ACC112 (cell line): ENCODE measurements around the gene OFD1.

Experiments
- H2AFZ ChIP-seq: fragments of 200-600 bp; sonication (generic); one replicate; pipeline ENCODE4 v1.6.0; 2017; ENCODE audit warnings: antibody characterized with exemption, low read length; ENCODE audit not compliant: unreplicated experiment
- H3K27ac ChIP-seq: fragments of 200-600 bp; sonication (generic); 2 replicates; pipeline ENCODE4 v1.5.1; 2014; ENCODE audit warnings: low read depth, mild to moderate bottlenecking, antibody characterized with exemption, low read length, moderate library complexity
- H3K27me3 ChIP-seq: fragments of 200-600 bp; sonication (generic); 2 replicates; pipeline ENCODE4 v1.6.1; 2014; ENCODE audit warnings: mild to moderate bottlenecking, antibody characterized with exemption, low read length, moderate library complexity, mixed read lengths; ENCODE audit not compliant: insufficient read depth
- H3K36me3 ChIP-seq: fragments of 200-600 bp; sonication (generic); 2 replicates; pipeline ENCODE4 v1.6.1; 2016; ENCODE audit warnings: mild to moderate bottlenecking, antibody characterized with exemption, low read length, moderate library complexity, mixed read lengths; ENCODE audit not compliant: insufficient read depth
- H3K4me1 ChIP-seq: fragments of 200-600 bp; sonication (generic); one replicate; pipeline ENCODE4 v1.6.1; 2016; ENCODE audit warnings: low read length, mixed read lengths; ENCODE audit not compliant: insufficient read depth, unreplicated experiment, control insufficient read depth
- H3K4me3 ChIP-seq: fragments of 200-600 bp; sonication (generic); 2 replicates; pipeline ENCODE4 v1.5.1; 2014; ENCODE audit warnings: mild to moderate bottlenecking, low read depth, low read length
- H3K79me2 ChIP-seq: fragments of 200-600 bp; sonication (generic); one replicate; pipeline ENCODE4 v1.6.0; 2016; ENCODE audit warnings: low read length; ENCODE audit not compliant: control insufficient read depth, unreplicated experiment, insufficient read depth

The OFD1 gene

GRCh38 chrX:13734278-13735172, at the start of gene OFD1, which contains the start of gene TRAPPC2:
OFD1 (plus strand) TSS chrX:13734748; CDS start chrX:13735072, 324 bp downstream.
TRAPPC2 (minus strand) TSS chrX:13734620; CDS start chrX:13719963, 14,657 bp downstream.
- no peaks in the 10 kb centered on the region for H3K27me3 ChIP-seq
- peak within 1 kb of the TSS; percentile 92 for H2AFZ ChIP-seq
- H3K79me2 ChIP-seq = peaks cover 34% of the 10 kb centered on the region
- peaks cover 7% of the 10 kb centered on the region for H3K36me3 ChIP-seq
- H3K4me1 ChIP-seq = peaks cover 22% of the 10 kb centered on the region
- peak within 1 kb of the TSS; percentile 73 for H3K27ac ChIP-seq
- peak within 1 kb of the TSS; percentile 98 for H3K4me3 ChIP-seq

- no peaks in the 10 kb centered on the region for H3K36me3 ChIP-seq
- no peaks in the 10 kb centered on the region for H3K27me3 ChIP-seq
- H2AFZ ChIP-seq = no peak overlapping the region
- H3K4me1 ChIP-seq = peaks cover 5% of the 10 kb centered on the region
- H3K27ac ChIP-seq = no peak overlapping the region
- H3K4me3 ChIP-seq = no peak overlapping the region
- peaks cover 13% of the 10 kb centered on the region for H3K79me2 ChIP-seq
Measured at GRCh38 chrX:13685126-13685763, 49.3 kb upstream of the OFD1 start.

GRCh38 chrX:13687203-13687602, 47.3 kb upstream of the OFD1 start:
- Histone ChIP-seq H3K4me3 (no peak overlapping the region), H3K4me1 (peaks cover 19% of the 10 kb centered on the region), H3K79me2 (peaks cover 32% of the 10 kb centered on the region), H3K27ac (no peak overlapping the region), H2AFZ (no peak overlapping the region), H3K36me3 (0 out of 2 replicates have a peak, but pooled peaks cover 4% of the 10 kb centered on the region), H3K27me3 (no peaks in the 10 kb centered on the region)

- Histone ChIP-seq H3K36me3 (0 out of 2 replicates have a peak, but pooled peaks cover 7% of the 10 kb centered on the region), H3K27me3 (no peaks in the 10 kb centered on the region), H3K27ac (peak overlapping the region; percentile 33; the same call in 1 of the 2 replicates), H3K4me3 (peak overlapping the region; percentile 100), H2AFZ (peak overlapping the region; percentile 55), H3K4me1 (peaks cover 32% of the 10 kb centered on the region), H3K79me2 (peaks cover 44% of the 10 kb centered on the region)
Measured at GRCh38 chrX:13688384-13688957, 46.1 kb upstream of the OFD1 start.

GRCh38 chrX:13688958-13689740, 45.4 kb upstream of the OFD1 start, which contains the start of gene RAB9A:
RAB9A (plus strand) TSS chrX:13689128; CDS start chrX:13708747, 19,619 bp downstream.
- Histone ChIP-seq H2AFZ (peak within 1 kb of the TSS; percentile 89), H3K27ac (peak within 1 kb of the TSS; percentile 94), H3K27me3 (no peaks in the 10 kb centered on the region), H3K36me3 (0 out of 2 replicates have a peak, but pooled peaks cover 7% of the 10 kb centered on the region), H3K4me3 (peak within 1 kb of the TSS; percentile 100), H3K79me2 (peaks cover 51% of the 10 kb centered on the region), H3K4me1 (peaks cover 39% of the 10 kb centered on the region)

GRCh38 chrX:13689741-13690211, 44.8 kb upstream of the OFD1 start:
- Histone ChIP-seq H3K4me1 (peaks cover 43% of the 10 kb centered on the region), H3K36me3 (0 out of 2 replicates have a peak, but pooled peaks cover 7% of the 10 kb centered on the region), H3K4me3 (peak overlapping the region; percentile 100), H3K79me2 (peaks cover 57% of the 10 kb centered on the region), H3K27me3 (no peaks in the 10 kb centered on the region), H3K27ac (peak overlapping the region; percentile 94), H2AFZ (peak overlapping the region; percentile 89)

- H3K4me3 ChIP-seq = peak overlapping the region; percentile 100
- H3K4me1 ChIP-seq = peaks cover 47% of the 10 kb centered on the region
Measured at GRCh38 chrX:13690836-13691235, 43.7 kb upstream of the OFD1 start.

GRCh38 chrX:13691841-13692371, 42.6 kb upstream of the OFD1 start:
- Histone ChIP-seq H3K4me3 (peak overlapping the region; percentile 1; the same call in 1 of the 2 replicates), H3K27me3 (no peaks in the 10 kb centered on the region), H2AFZ (no peak overlapping the region), H3K4me1 (peaks cover 47% of the 10 kb centered on the region), H3K27ac (no peak overlapping the region), H3K79me2 (peaks cover 79% of the 10 kb centered on the region), H3K36me3 (0 out of 2 replicates have a peak, but pooled peaks cover 7% of the 10 kb centered on the region)

More at GRCh38 chrX:13690836-13691235, 43.7 kb upstream of the OFD1 start:
- Histone ChIP-seq H3K27ac (peak overlapping the region; percentile 94; the same call in 1 of the 2 replicates), H3K79me2 (peaks cover 68% of the 10 kb centered on the region), H3K27me3 (no peaks in the 10 kb centered on the region), H2AFZ (no peak overlapping the region), H3K36me3 (0 out of 2 replicates have a peak, but pooled peaks cover 7% of the 10 kb centered on the region)

- Histone ChIP-seq H3K4me1 (peaks cover 47% of the 10 kb centered on the region), H3K36me3 (peaks cover 7% of the 10 kb centered on the region; the same call in 1 of the 2 replicates), H3K79me2 (peaks cover 88% of the 10 kb centered on the region), H3K27me3 (no peaks in the 10 kb centered on the region), H3K27ac (no peak overlapping the region), H2AFZ (no peak overlapping the region), H3K4me3 (peak overlapping the region; percentile 1; the same call in 1 of the 2 replicates)
Measured at GRCh38 chrX:13692771-13693231, 41.7 kb upstream of the OFD1 start.
